Stimulated activated CD4-positive, alpha-beta T cell treated with anti-CD3 and anti-CD28 coated beads, Interleukin-4, amount 100 ng/mL, for 24 hours (primary cell): ENCODE results near the gene RPAIN.
A peak's percentile ranks its signal among the peaks of the same experiment; 100 is the strongest.

ENCODE experiments used
- DNase-seq: peaks from one replicate; pipeline ENCODE4 v3.0.0-alpha.2; 2020

RPAIN gene, protein sequence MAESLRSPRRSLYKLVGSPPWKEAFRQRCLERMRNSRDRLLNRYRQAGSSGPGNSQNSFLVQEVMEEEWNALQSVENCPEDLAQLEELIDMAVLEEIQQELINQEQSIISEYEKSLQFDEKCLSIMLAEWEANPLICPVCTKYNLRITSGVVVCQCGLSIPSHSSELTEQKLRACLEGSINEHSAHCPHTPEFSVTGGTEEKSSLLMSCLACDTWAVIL

DNA sequence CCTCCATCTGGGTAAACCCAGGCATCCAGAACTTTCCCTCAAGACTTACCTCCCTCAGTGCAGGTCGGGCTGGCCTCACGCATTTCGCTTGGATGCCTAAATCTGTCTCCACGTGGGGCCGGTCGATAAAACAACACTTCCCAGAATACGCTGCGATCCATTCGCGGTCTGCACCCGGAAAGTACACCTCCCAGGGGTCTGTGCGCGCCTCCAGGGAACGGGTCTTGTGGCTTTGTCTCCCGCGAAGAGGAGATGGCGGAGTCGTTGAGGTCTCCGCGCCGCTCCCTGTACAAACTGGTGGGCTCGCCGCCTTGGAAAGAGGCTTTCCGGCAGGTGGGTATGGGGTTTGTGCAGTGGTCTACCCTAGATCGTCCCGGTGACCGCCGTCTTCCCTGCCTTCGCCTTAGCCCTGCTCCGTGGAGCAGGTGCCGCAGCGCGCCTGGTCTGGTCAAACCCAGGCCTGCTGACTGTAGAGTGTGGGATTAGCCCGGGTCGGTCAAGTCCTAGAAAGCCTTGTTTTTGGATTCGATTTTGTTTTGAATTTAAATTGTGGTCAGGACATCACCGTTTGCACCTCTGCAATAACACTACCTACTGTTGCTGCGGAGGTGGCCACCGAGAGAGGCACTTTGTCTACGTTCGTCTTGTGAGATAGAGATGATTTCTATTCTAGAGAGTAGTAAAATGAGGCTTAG lies at the start of gene RPAIN:
Gene RPAIN (plus strand): TSS at position 224 of the 695 bp plus-strand sequence. CDS start 29 bp downstream, at position 253.
- peak; percentile 91 for DNase-seq

DNA sequence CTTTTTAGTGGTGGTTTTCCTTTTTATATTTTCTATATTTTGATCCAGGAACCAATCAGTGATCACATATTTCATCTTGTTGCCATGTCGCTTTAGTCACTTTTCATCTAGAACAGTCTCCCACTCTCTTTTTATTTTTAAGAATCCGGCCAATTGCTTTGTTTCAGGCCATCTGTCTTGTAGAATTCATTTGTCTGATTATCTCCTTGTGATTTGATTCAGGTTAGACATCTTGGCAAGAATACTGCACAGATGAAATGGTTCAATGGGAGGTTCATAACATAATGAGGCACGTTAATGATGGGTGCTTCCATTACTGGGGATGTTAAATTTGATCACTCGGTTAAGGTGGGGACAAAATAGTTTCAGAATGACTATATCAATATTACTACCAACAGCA lies 49.6 kb upstream of the RPAIN start:
- DNase-seq = no peak

DNA sequence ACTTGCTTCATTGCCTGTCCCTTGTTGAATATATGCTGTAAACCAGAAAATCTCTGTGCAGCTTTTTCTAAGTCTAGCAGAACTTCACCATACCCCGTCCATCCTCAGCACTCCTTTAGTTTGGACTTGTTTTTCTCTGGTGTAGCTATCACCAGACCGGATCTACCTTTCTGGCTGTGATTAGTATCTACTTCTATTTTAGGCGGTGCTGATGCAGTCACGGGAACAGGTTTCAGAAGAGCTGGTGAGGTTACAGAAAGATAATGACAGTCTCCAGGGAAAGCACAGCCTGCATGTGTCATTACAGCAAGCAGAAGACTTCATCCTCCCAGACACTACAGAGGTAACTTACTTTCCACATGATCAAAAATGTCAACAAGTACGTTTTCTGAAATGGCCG lies 46.9 kb upstream of the RPAIN start:
- DNase-seq = no peak

DNA sequence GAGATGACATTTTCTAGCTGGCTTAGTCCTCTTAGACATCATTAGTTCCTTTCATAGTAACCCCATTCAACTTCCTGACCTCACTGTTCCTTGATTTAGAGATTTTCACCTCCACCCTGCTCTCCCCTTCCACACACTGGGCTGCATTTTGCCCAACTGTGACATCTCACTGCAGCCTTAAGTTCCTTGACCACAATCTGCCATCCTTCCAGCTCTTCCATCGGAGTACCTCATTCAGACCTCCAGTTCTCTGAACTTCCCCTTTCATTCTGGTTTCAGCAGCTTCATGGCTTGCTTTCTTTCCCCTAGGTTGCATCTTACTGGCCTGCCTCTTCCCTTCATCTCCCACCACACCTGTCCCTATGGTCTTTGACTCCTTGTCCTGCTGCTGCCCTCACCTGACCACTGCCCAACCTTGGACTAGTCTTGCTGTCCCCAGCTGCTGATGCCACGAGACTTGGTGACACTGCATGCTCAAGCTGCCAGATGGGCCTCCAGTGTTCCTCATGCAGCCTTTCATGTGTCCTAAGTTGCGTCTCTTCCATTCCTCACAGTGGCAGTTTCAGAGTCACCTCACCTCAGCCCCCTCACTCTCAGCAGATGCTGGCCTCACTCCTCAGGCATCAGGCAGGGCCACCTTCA lies 41.3 kb upstream of the RPAIN start:
- DNase-seq = no peak

DNA sequence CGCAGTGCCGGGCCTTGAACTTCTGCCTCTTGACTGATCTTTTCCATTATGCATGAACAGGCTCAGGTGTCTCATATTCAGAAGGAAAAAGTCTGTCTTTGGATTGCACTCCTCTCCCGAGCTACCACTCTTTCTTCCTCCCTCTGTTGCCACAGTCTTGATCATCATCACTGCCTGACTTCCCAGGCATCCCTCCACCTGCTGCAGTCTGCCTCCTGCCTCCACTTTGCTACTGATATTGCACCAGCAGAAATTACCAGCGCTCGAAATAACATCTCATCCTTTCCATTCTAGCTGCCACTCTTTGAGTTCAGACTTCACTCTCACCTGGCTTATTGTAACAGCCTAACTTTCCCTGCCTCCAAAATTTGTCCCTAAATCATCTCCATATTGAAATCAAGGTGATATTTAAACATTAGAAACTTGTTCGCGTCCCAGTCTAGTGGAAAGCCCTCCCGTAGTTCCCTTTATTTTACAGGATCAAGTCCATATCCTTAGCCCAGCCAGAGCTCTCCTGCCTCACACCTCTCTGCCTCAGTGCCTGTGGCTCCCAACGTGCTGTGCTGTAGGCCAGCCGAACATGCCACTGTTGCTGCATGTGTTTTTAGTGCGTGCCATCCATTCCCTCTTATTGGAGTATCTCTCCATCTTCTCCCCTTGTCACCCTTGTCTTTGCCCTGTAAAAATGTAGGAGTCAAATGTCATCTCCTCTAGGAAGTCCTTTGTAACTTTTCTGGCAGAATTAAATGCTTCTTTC lies 40.5 kb upstream of the RPAIN start:
- no peak for DNase-seq

DNA sequence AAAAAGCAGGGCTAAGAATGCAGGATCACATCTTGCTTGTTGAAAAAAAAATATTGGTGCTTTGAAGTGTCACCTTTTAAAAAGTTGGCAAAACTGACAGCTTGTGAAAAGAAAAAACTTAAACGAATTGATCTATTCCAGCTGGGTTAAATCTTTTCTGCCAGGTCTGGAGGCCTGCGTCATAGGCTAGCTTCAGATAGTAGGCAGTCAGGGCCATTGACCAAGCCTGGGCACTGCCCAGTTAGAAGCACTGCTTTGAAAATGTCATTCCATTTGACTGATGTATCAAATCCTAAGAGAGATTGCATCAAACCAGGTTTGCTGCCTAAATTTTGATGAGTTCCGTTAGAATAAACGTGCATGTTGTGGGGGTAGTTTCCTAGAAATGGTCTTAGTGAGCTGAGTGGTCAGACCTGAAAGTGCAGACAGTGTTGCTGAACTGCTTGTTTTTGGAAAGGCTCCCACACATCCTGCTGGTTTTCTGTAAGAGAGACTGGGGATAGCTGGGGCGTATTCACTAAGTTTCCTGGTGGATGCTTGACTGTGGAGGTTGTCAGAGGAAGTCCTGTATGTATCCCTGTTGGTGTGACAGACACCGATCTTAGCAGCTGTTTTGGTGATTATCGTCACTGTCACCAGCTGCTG lies 39.4 kb upstream of the RPAIN start:
- no peak for DNase-seq

DNA sequence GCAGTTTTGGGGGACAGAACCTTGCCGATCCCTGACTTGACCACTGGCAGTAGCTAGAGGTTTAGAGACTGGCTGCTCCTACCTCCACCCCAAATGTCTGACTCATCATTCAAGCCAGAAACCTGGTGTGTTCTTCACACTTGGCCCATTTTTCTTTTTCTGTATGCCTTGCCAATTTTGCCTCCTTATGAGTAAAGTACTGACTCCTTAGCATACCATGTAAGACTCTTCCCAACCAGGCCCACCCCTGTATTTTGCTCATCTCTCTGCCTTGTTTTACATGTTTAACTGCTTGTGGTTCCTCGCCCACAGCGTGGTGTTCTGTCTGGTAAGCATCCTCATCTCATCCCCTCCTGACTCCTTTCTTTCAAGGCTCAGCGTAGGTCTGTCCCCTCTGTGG lies 38.4 kb upstream of the RPAIN start:
- DNase-seq = no peak

DNA sequence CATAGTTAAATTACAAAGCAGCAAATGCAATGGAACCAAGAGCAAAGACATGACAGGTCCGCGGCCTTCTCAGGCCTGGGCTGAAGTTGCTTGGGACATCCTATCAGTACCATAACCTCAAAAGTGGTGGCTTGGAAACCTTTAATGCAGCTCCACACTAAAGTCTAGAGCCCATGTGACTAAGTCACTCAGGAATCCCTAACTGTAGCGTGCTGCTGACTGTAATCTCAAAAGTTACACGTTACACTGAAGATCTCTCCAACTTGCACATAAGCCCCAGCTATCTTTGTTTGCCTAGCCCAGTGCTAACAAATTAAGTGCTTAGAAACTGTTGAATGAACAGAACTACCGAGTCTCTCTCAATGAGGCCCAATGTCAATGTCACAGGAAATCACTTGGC lies 28.3 kb upstream of the RPAIN start:
- DNase-seq = no peak

DNA sequence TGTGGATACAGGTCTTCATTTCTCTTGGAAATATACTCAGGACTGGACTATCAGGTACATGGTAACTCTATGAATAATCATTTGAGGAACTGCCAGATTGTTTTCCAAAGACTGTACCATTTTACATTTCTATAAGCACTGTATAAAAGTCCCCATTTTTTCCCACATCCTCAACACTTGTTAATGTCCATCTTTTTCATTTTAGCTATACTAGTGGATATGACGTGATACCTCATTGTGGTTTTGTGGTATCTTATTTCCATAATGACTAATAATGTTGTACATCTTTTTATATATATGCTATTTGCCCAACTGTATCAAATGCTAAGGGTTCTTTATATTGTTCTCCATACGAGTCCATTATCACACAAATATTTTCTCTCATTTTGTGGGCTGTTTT lies 23.4 kb upstream of the RPAIN start:
- DNase-seq = no peak

DNA sequence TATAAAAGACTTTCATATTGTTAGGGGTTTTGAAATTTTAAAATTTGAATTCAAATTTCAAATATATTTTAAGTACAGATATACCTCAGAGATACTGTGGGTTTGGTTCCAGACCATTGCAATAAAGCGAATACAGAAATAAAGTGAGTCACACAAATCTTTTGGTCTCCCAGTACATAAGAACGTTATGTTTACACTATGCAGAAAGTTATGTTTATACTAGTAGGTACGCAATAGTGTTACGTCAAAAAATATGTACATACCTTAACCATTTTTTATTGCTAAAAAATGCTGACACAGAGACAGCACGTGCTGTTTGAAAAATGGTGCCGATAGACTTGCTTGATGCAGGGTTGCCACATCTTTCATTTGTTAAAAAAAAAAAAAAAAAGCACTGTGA lies 20.2 kb upstream of the RPAIN start:
- no peak for DNase-seq

DNA sequence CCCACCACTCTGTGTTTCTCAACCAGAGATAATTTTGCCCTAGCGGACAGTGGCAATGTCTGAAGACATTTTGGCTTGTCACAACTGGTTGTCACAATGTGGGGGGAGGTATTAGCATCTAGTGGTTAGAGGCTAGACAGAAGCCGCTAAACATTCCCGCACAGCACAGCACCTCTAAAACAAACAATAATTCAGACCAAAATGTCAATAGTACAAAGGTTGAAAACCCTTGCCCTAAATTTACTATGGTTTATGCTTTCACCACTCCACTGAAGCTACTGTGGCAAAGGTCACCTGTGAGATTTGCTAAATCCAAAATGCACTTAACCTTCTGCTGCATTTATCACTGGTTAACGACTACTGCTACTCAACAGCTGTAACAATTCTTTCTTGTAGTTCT lies 14.6 kb upstream of the RPAIN start:
- DNase-seq = no peak

DNA sequence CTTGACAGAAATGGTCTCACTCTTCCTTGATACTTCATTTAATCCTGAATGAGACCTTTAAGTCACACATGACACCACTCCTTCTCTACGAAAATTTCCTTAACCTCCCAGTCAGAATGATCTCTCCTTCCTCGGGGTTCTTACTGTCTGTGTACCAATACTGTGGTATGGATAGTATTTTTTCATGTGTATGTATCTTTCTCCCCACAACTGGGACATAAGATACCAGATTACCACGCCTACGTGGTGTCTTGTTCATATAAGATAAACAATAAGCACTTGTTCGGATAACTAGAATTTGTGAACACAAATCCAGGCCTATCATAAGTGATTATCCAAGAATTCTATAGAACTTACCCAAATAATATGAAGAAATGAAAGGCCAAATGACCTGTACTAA lies 11.8 kb upstream of the RPAIN start:
- no peak for DNase-seq

DNA sequence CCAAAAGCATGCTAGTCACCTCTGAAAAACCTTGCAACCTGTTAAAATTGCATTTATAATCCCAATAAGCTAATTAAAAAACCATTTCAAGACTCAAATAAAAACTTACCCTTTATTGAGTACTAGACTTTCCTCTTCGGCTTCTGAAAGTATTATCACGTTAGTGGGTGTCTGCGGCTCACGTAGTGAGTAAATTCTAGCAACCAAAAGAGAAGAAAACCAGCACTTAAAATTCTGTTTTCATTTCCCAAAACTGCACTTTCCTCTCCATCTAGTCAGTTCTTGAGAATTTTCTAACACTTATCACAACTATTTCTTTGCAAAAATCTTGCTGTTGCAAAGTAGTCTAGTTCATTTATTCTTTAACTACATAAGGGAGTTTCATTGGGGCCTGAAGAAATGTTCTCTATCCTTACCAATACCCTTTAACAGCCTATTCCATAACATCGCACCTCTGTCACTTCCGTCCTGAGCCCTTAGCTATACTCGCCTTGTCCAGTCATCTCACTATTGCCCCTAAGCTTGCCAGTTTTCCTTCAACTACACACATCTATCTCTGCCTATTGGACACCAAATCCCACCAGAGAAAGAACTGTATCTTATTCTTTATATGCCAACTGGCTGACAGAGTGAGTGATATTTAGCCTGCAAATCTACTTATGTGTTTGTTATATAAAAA lies 9.2 kb upstream of the RPAIN start:
- no peak for DNase-seq

DNA sequence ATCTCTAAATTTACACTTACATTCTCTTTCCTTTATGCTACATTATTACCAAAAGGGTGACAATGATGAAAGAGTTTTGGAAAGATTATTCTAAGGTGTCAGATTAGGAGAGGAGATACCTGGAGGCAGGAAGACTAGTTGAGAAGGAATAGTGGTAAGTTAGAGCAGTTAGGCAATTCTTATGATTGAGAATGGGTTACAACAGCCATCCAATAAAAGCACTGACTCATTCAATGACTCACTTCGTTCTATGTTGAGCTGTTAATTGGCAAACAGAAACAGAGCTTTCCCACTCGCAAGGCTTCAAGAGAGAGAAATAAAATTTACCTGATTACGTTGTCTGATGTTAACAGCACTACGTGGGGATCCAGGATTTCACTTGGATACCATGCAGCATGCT lies 6.3 kb upstream of the RPAIN start:
- DNase-seq = no peak

DNA sequence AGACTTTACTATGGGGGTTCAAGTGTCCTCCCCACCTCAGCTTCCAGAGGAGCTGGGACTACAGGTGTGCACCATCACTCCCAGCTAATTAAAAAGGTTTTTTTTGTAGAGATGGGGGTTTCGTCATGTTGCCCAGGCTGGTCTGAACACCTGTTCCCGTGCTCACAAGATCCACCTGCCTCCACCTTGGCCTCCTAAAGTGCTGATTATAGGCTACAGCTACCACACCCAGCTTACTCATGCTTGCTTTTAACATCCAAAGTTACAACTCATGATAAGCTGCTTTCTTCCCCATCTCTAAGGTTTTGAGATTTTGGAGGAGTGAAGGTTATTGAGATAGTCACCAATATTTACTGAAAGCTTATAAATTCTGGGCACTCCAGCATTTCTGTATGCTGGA lies 3.1 kb upstream of the RPAIN start:
- no peak for DNase-seq

DNA sequence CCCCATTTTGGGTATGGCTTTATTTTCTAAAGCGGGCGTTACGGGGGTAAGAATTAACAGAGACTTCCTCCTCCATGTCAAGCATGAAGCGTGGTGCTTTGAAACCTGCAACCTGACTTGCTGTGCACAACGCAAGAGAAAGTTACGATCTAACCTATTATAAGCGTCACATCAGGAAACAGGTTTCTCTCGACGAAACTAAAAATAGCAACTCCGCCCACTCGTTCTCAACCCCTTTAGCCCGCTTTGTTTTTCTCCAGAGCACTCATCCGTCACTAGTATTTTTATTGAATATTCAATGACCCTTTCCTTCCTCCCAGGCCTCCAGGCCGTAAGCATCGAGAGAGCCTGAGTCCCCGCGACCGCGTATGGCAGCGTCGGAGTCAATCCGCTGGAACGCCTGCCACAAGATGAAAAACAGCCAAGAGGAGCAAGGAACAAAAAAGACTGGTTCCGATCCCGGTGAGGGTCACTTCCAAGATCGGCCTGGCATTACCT lies 1.1 kb upstream of the RPAIN start:
- peak; percentile 79 for DNase-seq

DNA sequence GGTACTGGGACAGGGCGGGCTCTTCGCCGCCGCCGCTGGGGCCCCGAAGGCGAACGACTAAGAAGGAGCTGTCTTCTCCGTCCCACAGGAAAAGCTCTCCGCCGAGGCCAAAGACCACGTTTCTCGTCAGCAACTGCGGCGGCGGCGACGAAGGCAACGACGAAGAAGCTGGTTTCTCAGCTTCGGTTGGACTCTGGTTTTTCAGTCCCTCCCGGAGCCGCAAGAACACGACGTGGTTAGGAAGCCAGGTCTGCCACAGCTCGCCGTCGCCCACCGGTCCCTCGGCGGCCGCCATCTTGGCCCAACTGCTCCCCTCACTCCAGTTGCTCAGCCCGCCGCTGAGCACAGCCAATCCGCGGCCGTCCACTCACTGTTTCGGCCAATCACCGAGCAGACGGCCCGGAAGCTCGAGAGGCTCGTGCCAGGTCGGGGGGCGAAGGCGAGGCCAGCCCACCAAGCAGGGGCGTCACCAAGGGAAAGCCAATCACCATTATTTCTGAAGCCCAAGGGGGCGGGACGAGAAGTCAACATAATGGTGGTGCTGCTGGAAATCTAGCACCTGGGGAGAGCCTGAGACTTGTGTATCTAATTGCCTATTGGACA lies 525 bp upstream of the RPAIN start, which contains the start of gene NUP88:
Gene NUP88 (minus strand): TSS at position 307 of the 603 bp plus-strand sequence. CDS start 12 bp downstream, at position 295.
- peak; percentile 97 for DNase-seq

DNA sequence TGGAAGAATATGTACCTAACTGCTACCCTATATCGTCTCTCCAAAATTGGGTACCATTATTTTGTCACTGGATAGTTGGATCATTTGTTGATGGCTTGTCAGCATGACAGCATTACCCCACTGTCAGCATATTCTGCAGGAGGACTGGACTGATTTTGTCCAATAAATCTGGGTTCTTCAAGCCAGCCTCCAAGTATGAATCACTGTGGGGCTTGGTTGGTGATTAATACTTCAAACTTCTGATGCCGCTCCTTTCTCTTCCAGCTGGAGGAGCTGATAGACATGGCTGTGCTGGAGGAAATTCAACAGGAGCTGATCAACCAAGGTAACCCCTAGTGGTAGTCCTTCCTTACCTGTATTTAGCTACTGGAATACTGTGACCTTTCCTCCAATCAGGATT lies 2.5 kb downstream of the RPAIN start:
- no peak for DNase-seq

DNA sequence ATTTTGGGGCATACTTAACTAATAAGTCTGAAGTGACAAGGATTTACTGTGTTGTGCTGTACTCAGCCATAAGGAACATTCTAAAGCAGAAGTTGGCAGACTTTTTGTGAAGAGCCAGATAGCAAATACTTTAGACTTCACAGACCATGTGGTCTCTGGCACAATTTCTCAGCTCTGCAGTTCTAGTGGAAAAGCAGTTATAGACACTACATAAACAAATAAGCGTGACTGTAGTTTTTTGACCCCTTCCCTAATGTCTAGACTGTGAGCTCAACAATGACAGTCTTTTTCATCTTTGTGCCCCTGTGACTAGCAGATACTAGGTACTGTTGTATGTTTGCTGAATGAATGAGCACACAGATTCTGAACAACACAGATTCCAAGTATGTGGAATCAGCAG lies 4.9 kb downstream of the RPAIN start:
- no peak for DNase-seq

DNA sequence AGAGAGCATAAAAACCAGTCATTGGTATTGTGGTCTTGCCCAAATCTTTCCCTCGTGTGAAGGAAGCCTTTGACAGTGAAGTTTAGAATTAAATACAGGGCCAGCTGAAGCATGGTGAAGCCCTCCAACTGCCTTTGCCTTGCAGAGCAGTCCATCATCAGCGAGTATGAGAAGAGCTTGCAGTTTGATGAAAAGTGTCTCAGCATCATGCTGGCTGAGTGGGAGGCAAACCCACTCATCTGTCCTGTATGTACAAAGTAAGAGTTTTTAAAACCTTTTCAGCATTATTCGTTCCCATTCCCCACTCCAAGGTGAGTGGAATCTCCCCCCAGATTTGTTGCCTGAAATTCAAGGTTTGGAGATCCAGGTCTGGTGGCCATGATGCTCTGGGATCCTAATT lies 5.8 kb downstream of the RPAIN start:
- no peak for DNase-seq

DNA sequence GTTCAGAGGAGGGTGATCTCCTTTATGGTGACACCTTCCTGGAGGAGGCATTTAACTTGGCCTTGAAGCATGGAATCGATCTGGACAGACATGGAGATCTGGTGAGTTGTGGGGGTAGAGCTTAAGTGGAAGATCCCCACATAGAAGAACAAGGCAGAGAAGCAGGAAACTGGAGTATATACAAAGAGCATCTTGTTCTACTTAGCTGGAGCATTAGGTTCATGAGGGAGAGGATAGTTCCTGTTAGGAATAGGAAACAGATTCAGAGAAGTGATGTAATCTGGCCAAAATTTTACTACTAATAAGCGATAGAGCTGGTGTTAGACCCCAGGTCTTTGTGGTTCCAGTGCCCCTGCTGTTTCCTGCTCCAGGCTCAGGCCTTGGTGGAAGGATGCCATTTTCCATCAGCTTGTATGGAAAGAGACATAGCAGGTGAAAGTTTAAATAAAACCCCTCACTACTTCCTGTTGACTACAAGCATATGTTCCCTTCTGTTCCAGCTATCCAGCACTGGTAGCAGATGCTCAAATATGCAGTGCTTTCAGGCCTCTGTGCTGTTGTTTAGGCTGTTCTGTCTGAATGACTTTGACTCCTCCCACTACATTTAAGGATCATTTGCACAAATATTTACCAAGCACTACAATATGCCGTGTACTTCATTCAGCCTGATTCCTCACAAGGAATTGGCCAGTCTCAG lies 9.4 kb downstream of the RPAIN start:
- no peak for DNase-seq
